Transverse colon (tissue), 4 donors: ENCODE data around the gene KLF5. TPM values are rescaled to one million over a fixed set of nuclear protein-coding genes. Genes with fewer than 3 reads are reported as not detected.

Source experiments
- DNase-seq: peaks from one replicate; pipeline ENCODE4 v3.0.0-alpha.2; 2019
- H3K27ac ChIP-seq, 4 donors: fragments of 200-600 bp; sonication (generic); 2 replicates each; pipeline ENCODE4 v1.5.1; 2016 to 2018; ENCODE audit warnings: inconsistent platforms in 4 of 4
- H3K27me3 ChIP-seq: fragments of 200-600 bp; sonication (generic); 2 replicates; pipeline ENCODE4 v1.5.1; 2017; ENCODE audit warnings: inconsistent platforms
- H3K36me3 ChIP-seq, 4 donors: fragments of 200-600 bp; sonication (generic); 2 replicates each; pipeline ENCODE4 v1.5.1; 2017 to 2019; ENCODE audit warnings: inconsistent platforms in 4 of 4
- H3K4me1 ChIP-seq, 4 donors: fragments of 200-600 bp; sonication (generic); 2 replicates each; pipeline ENCODE4 v1.5.1; 2017 to 2020; ENCODE audit warnings: inconsistent platforms in 4 of 4
- H3K4me3 ChIP-seq, 4 donors: fragments of 200-600 bp; sonication (generic); 1 replicate in 1 of 4; 2 replicates in 3 of 4; pipeline versions ENCODE4 v1.5.1 to v1.6.1; 2017 to 2019; ENCODE audit warnings: inconsistent platforms in 4 of 4
- H3K9me3 ChIP-seq, 2 donors: fragments of 200-600 bp; sonication (generic); 2 replicates each; pipeline ENCODE4 v1.5.1; 2017 to 2019; ENCODE audit warnings: inconsistent platforms in 2 of 2
- CTCF ChIP-seq, 5 experiments: fragments of 200-600 bp in 3 of 5; fragments of 450-650 bp in 2 of 5; sonication (generic) in 3 of 5; IDR thresholded peaks; 1 replicate in 2 of 5; 2 replicates in 3 of 5; pipeline ENCODE4 v1.5.1; 2016 to 2017; ENCODE audit warnings: antibody characterized with exemption in 5 of 5, inconsistent platforms in 3 of 5, mild to moderate bottlenecking in 2 of 5, moderate library complexity in 1 of 5
- EP300 ChIP-seq: sonication (generic); formaldehyde crosslinking; IDR thresholded peaks from one replicate; pipeline ENCODE4 v1.6.1; 2017; ENCODE audit warnings: antibody characterized with exemption, low read depth
- POLR2A ChIP-seq: fragments of 450-650 bp; IDR thresholded peaks from one replicate; pipeline ENCODE4 v1.6.1; 2016; ENCODE audit warnings: antibody characterized with exemption, mild to moderate bottlenecking, moderate library complexity
- POLR2AphosphoS5 ChIP-seq, 3 donors: sonication (generic); formaldehyde crosslinking; IDR thresholded peaks; one replicate each; pipeline ENCODE4 v1.6.1; 2016; ENCODE audit warnings: antibody characterized with exemption in 3 of 3
- WGBS, 2 donors: methylation state at CpG; one replicate each; pipeline ENCODE4 v1.1.5; 2018; ENCODE audit warnings: low coverage in 1 of 2; 5-methylcytosine and 5-hydroxymethylcytosine counted together
- in situ Hi-C, 4 donors: fragments of 200-750 bp; cut with MboI; loops; one replicate each; pipeline versions ENCODE4 v1.15.0 to v1.15.1; 2017; ENCODE audit warnings: low sequenced_read_pairs in 3 of 4, low pct_ligation_motif_present in 1 of 4, low pct_unique_long_range_greater_than_20kb in 1 of 4
- intact Hi-C: fragments of 100-400 bp; cut with DNase I; formaldehyde crosslinking; loops from one replicate; pipeline ENCODE4 v1.15.1; 2023; ENCODE audit warnings: low total_unique reads
- total RNA-seq, 4 donors: library from RNA; depleted of rRNA; stranded (reverse); fragments of >200 nt; gene quantifications; one replicate each; pipeline ENCODE4 v1.1.0, GENCODE V29; 2016

Gene KLF5
- total RNA-seq, 4 donors from 2014 or later = 192 to 334 (median 270) TPM

- Histone ChIP-seq H3K4me1 (peaks cover 0 to 8% (median 4%) of the 10 kb centered on the region in 4 donors), H3K36me3 (no peaks in the 10 kb centered on the region), H3K27me3 (no peaks in the 10 kb centered on the region), H3K4me3 (no peak overlapping the region), H3K9me3 (peaks cover 6 to 7% of the 10 kb centered on the region in 2 donors), H3K27ac (no peak overlapping the region)
- no peak for DNase-seq
- intact Hi-C loops = no loop called here
- in situ Hi-C loops = no loop called here
- no peak for TF ChIP-seq CTCF (IDR thresholded peaks at IDR 0.05)
- no peak for TF ChIP-seq POLR2AphosphoS5 (IDR thresholded peaks at IDR 0.05)
- TF ChIP-seq EP300 = no peak
- TF ChIP-seq POLR2A = no peak
- WGBS, 2 donors = 69 to 78% methylated on average over 2 to 4 of the region's 4 CpGs
Observed at GRCh38 chr13:73089213-73089612, 30.4 kb downstream of the KLF5 start.

- TF ChIP-seq POLR2AphosphoS5 (IDR thresholded peaks at IDR 0.05) (peak in 2 of 3 donors; percentile 25 to 65), CTCF (IDR thresholded peaks at IDR 0.05) (no peak), POLR2A (no peak), EP300 (no peak)
- peak; percentile 72 for DNase-seq
- Histone ChIP-seq H3K27ac (peak overlapping the region; percentile 68 to 77 (median 75)), H3K9me3 (peaks cover 6 to 7% of the 10 kb centered on the region in 2 donors), H3K27me3 (no peaks in the 10 kb centered on the region), H3K4me3 (no peak overlapping the region), H3K4me1 (peaks cover 0 to 8% (median 4%) of the 10 kb centered on the region in 4 donors), H3K36me3 (no peaks in the 10 kb centered on the region)
- in situ Hi-C loops = no loop called here
- intact Hi-C loops = no loop called here
- 33 to 40% methylated on average over 4 to 8 of the region's 8 CpGs for WGBS, 2 donors
Observed at GRCh38 chr13:73090116-73090822, 31.5 kb downstream of the KLF5 start.

- in situ Hi-C loops (no loop called here), intact Hi-C loops (no loop called here)
- no peak for TF ChIP-seq CTCF (IDR thresholded peaks at IDR 0.05)
- no peak for TF ChIP-seq POLR2AphosphoS5 (IDR thresholded peaks at IDR 0.05)
- no peak for TF ChIP-seq POLR2A
- Histone ChIP-seq H3K4me1 (peaks cover 0 to 8% (median 4%) of the 10 kb centered on the region in 4 donors), H3K9me3 (peaks cover 6 to 7% of the 10 kb centered on the region in 2 donors), H3K27me3 (no peaks in the 10 kb centered on the region), H3K36me3 (no peaks in the 10 kb centered on the region), H3K27ac (peak overlapping the region; percentile 68 to 77 (median 75)), H3K4me3 (no peak overlapping the region)
- WGBS, 2 donors = 24% methylated on average over 1 of the region's 1 CpG; no CpG with 5 or more reads in 1 of the 2 donors
- DNase-seq = no peak
Observed at GRCh38 chr13:73090823-73091187, 32.0 kb downstream of the KLF5 start.

GRCh38 chr13:73092829-73093228 is 34.0 kb downstream of the KLF5 start:
- no peak for DNase-seq
- in situ Hi-C loops = no loop called here
- TF ChIP-seq POLR2A (no peak), POLR2AphosphoS5 (IDR thresholded peaks at IDR 0.05) (no peak), CTCF (IDR thresholded peaks at IDR 0.05) (no peak), EP300 (no peak)

More at GRCh38 chr13:73092829-73093228, 34.0 kb downstream of the KLF5 start:
- no peak overlapping the region for H3K4me3 ChIP-seq
- peaks cover 0 to 8% (median 4%) of the 10 kb centered on the region in 4 donors for H3K4me1 ChIP-seq
- H3K9me3 ChIP-seq = peaks cover 6 to 7% of the 10 kb centered on the region in 2 donors
- no peak overlapping the region for H3K27ac ChIP-seq
- no peaks in the 10 kb centered on the region for H3K36me3 ChIP-seq
- no peaks in the 10 kb centered on the region for H3K27me3 ChIP-seq
- intact Hi-C loops = no loop called here
